ENCODE data around the gene BNC2.

Gene BNC2

GRCh38 chr9:16624744-16625117, 245.7 kb downstream of the BNC2 start:
- DNase-seq = no peak

DNA sequence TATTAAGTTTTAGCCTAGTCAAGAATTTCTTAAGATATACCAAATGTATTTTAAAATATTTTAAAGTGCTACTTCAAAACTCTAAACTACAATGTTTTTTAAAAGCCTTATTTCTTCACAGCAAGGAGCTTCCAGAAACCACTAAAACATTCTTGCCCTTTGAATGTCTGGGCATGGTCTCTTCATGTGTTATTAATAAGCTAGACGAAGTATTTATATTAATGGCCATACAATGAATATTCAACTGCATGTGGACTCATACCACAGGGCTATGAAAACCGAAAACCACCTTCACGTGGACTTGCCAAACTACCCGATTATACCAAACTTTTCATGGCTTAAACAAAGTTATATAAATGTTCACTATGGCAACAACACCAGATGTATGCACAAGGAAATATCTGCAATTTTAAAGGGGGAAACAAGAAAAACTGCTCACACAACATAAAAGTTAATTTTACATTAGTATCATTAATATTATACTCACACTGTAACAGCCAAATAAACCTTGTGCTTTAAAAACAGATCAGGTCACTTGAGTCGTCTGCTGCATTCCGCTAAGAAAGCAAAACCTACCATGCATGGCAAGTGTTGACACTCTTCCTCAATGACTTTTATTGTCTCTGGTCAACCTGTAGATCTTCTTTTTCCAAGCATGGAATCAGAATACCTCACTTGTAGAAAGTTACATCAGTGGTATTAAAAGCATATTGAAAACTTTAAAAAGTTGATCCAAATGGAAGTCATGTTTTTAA, 246.3 kb downstream of the BNC2 start:
- no peak for DNase-seq

DNA sequence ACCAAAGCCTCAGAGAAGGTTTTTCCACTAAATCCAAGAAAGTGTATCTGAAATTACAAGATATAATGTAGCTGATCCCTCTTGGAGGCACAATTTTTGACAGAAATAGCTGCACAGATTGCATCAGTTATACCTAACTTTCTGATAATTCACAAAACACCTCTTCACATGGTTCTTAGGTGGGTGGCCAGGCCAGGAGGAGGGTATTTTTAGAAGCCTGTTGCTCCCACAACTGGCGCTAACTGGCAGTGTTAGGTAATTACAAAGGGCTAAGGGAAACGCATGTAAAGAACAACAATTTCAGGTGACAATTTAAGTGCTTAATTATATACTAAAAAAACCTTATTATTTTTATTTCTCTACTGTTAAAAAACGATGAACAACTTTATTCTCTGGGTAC, 247.9 kb downstream of the BNC2 start:
- DNase-seq = no peak

DNA sequence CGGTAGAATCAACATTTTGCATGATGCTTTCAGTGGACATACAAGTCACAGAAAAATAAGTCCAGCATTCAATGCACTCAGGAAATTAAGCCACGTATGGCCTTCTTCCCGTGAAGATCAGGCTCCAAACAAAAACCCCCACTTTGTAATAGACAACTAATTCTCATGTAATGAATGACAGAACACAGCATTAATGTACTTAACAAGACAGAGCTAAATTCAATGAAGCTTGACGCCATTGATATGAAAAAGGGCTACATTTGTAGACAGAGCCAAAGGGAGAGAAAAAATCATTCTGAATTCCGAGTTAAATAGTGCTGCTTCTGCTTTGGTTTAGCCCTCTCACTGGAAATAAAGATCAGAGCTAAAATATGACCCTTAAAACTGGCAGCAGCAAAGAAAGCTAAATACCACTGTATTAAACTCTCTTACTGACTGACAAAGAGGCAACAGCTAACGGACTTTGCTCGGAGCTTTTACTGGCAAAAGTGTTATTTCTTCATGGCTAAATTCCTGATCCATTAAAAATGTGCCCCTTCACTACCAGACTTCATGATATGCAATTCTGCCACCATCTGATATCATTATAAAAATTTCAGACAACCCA, 250.5 kb downstream of the BNC2 start:
- no peak for DNase-seq

- no peak for DNase-seq
These were observed 251.1 kb downstream of the BNC2 start for GRCh38 chr9:16619402-16619801.

GRCh38 chr9:16618524-16618923, 251.9 kb downstream of the BNC2 start:
- DNase-seq = no peak

DNA sequence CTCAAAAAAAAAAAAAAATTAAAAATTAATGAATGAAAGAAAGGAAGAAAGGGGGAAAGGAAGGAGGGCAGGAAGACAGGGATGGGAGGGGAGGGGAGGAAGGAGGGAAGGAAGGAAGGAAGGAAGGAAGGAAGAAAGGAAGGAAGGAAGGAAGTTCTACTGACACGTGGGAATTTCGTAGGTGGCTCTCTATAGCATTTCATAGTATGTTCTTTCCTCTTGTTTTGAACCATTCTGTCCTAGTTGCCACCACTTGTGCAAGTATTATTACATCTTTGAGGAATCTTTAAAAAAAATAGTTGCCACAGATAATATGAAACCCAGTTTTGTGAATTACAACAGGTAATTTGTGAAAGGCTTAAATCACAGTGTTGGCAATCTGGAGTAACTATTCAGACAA, 253.8 kb downstream of the BNC2 start:
- DNase-seq = no peak

DNA sequence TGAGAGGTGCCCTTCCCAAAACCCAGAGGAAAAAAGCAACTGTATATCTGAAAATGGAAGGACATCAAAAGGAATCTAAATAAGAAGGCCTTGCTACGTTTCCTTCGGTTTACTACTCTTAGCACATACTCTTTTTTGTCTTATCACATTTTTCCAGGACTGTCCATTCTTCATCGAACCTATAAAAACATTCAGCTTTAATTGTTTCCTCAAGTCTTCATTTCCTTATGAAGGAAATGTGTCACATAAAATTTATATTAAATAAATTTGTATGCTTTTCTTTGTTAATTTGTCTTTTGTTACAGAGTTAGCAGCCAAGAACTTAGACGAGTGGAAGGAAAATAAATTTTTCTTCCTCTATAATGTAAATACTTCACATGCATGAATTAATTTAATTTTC, 255.0 kb downstream of the BNC2 start:
- no peak for DNase-seq

GRCh38 chr9:16613605-16614004, 256.9 kb downstream of the BNC2 start:
- no peak for DNase-seq

DNA sequence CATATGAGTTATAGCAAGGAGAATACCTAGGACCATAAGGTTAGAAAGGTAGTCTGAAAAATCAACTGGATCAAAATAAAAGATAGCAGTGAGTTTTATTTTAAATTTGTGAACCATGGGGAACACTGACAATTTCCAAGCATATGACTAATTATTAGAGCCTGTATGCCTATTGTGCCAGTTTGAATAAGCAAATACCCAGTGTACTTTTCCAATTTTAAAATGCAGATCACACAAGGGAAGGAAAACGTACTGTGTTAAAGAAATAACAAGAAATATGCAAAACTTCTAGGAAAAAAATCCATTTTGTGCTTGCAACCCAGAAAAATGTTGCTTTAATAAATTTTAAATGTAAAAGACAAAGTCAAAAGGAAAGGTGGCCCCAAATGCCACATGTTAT, 257.4 kb downstream of the BNC2 start:
- no peak for DNase-seq

DNA sequence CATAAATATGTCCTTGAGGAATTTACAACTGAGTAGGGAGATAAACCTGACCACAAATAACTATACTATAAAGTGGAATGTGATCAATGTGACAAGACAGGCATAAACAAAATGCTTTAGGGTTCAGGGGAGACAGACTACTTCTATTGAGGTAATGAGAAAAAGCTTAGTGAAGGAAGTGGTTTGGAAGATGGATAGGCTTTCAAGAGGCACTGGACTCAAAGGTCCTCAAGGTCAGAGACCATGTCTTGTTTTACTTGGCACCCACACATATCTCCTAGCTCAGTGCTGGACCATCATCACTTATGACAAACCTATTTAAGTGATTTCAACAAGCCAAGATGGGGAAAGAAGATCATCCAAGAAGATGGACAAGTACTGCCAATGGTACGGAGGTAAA, 257.8 kb downstream of the BNC2 start:
- DNase-seq = no peak

DNA sequence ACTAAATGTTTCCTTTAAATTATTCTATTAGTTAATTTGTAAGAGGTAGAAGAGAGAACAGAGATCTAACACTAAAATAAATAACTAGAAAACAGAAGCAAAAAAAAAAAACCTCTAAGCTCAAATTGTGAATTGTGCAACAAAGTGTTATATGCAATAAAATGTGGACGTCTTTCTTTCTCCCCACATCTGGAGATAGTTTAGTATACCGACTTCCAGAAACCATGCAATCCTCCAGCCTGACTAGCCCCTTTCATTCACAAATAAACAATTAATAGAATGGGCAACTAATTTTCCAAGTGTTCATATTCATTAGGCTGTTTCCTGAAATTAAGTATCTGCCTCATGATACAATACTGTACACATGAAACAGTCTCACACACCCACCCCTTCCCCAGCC, 258.5 kb downstream of the BNC2 start:
- no peak for DNase-seq

DNA sequence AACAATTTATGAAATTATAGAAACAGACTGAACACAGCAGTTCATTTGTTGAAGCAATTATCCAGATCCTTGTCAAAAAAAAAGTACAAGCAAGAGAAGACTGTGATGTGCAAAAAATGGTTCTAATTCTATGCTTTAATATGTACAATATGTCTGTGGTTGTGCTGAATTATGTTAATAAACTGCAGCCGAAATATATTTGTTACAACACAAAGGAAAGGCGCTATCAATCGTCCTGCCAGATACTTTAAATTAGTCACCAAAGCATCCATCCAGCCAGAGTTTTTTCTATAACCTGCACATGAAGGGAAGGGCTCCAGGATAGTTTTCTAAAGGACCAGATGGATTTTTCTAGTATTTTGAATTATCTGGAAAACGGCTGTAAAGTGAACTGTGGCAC, 259.5 kb downstream of the BNC2 start:
- no peak for DNase-seq

GRCh38 chr9:16610538-16610937, 259.9 kb downstream of the BNC2 start:
- DNase-seq = no peak

- DNase-seq = no peak
These were observed 261.6 kb downstream of the BNC2 start for GRCh38 chr9:16608906-16609305.

DNA sequence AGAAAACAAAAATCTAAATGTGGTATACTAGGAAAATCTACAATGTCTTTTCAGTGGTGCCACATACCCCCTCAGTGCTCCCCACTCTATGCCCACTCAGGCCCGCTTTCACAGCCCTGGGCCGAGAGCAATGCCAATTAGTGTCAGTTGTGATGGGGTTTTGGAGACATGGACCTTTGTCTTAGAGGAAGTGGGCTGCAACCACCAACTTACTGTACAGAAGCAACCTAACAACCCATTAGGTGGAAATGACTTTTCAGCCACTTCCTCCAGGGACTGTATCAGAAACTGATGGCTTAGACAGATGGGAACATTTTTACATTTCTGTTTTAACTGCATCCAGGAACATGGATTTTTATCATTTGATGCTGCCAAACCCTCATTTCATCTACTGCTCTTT, 268.0 kb downstream of the BNC2 start:
- DNase-seq = no peak

DNA sequence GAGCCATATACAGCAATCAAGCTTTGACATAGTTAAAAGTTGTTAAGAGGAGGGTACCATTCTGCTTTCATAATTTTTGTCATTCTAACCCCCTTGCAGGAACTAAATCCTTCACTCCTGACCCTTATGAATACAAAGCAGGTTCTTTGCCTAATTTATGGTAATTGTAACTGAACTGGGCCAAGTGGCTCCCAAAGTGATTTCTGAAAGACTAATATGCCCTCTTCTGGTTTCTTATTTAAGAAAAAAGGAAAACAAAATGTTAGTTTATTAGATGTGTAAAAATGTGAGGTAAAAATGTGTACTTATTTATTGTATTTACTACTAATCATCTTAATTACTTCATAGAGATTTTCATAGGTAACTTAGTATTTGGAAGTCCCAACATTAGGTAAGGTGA, 268.5 kb downstream of the BNC2 start:
- DNase-seq = no peak

- DNase-seq = no peak
These were observed 272.2 kb downstream of the BNC2 start for GRCh38 chr9:16598316-16598715.

DNA sequence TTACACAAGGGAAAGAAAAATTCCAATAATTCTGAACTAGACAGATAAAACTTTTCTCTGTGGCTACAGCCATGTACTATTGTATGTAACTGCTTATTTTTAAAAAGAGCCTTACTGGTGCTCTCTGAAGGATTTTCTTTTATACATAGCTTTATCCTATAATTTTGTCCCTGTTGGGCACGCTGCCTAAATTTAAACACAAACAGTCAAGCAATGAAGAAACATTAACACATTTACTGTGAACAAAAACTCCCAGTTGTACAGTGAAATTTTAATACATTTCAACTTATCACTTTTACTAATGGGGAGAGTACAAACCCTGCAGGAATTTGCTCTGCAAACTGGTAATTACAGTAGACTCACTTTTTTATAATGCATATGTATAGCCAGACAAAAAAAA, 273.3 kb downstream of the BNC2 start:
- no peak for DNase-seq

DNA sequence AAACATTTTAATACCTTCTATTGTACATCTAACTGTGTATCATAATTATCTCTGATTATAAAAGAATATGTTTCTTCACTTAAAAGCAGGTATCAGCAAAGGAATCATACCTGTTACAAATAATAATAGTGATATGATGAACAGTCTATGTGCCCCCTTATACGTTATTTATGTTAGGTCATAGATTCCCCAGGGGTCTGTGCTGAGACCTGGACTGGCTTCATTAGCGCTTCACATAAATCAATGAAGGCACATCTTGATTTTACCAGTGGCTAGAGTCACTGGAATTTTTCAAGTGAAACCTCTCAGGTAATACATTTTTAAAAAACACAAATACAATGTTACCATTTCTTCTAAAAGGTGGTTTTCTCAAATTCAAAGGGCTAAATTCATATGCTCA, 275.2 kb downstream of the BNC2 start:
- no peak for DNase-seq

DNA sequence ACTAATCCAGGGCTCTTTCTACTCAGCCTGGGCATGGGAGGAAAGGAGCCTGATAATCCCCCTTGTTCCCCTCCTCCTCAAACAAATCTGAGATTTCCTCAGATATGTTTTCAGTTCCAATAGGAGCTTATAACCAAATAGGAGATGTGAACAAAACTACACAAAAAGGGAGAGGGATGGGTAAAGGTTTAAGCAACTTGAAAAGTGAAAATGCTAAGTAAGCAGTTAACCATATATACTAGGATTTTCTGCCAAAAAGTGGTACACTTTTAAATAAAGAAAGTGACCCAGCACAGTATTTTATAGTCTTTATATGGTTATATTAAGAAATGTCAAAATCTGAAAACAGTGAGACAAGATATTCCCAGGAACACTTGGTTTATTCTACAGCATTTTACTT, 275.7 kb downstream of the BNC2 start:
- DNase-seq = no peak

GRCh38 chr9:16593746-16594145, 276.7 kb downstream of the BNC2 start:
- DNase-seq = no peak

- no peak for DNase-seq
These were observed 279.4 kb downstream of the BNC2 start for GRCh38 chr9:16591092-16591491.

DNA sequence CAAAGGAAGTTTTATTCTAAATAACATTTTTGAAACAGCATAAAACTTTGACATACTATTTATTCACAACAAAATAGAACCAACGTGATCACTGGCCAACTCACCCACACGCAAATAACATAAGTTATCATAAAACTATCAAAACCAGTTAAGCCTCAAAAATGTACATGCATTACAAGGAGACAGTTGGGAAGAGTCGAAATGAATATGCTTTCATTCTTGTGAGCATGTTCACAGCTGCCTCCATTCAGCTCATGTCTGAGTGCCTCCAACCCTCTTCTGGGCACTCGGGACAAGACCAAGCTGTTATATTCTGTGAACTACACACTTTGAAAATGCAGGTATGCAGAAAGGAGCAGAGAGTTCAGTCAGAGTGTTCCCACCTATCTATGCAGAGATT, 284.9 kb downstream of the BNC2 start:
- DNase-seq = no peak

DNA sequence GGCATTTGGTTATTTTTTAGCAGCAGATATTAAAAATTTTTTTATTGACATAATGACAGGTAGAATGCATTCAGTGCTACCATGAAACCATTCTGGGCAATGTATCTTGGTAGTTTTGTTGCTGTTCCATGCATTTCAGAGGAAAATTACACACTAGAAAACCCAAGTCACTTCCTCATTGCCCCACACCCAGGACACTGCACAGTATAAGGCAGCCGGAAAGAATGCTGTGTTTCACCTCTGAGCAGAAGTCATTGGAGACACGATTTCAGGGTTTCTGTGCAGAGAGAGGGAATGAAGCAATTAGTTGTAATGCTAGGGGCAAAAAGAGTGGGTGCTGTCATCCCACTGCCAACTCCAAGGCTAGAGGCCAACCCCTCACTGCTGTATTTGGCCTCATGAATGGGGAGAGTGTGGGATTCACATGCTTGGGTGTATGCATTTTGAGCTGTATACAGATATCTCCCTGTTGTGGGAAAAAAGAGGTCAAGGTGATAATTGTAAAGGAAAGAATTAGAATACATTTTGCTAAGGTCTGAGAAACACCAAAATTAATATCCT, 290.5 kb downstream of the BNC2 start:
- DNase-seq = no peak
